Measurements from ENCODE around the gene SETX.
"Not testable (repeated sequence)": the region's sequence is repeated elsewhere in the genome, so short reads cannot be mapped to it uniquely, and the experiment has no call there.

Gene SETX

DNA sequence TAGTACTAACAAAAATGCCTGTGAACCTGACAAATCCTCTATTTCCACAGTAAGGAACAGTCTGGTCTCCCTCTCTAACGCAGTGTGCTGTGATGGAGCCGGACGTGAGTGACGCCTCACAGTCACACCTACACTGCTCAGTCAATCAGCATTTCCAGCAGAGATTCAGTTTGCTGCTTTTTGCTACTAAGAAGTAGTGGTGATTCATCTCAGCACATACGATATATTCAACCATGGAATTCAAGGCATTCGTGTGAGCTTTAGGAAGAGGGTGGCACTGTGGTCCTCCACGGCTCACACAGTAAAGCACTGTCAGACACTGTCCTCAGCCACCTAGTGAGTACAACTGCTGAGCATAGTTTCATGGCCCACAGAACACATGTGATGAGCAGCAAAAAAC lies 70.9 kb downstream of the SETX start:
- no peak for DNase-seq

DNA sequence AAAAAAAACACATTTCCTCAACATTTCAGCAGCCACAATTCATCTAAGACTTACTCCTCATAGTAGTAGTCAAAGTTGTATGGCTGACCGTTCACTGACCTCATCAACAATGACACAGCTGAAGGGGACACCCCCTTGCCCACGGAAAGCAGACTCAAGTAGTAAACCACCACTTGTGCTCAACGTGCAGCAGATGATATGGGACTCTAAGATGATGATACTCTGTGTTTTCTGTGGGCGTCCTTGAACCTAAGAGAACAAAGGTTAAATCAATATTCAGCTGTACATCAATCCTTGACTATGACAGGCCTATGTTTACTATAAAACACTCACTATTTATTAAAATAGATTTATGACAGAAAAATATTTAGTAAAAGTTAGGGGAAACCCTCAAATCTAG lies 71.6 kb downstream of the SETX start:
- no peak for DNase-seq

- no peak for DNase-seq
Observed at GRCh38 chr9:132274861-132275260, 79.9 kb downstream of the SETX start.

- DNase-seq: not testable (repeated sequence)
Observed at GRCh38 chr9:132269704-132270516, 84.9 kb downstream of the SETX start.

GRCh38 chr9:132268725-132269352 lies 85.9 kb downstream of the SETX start:
- DNase-seq: peak; percentile 68

- DNase-seq: no peak
Observed at GRCh38 chr9:132267660-132268059, 87.1 kb downstream of the SETX start.

- DNase-seq: no peak
Observed at GRCh38 chr9:132266017-132266416, 88.8 kb downstream of the SETX start.

DNA sequence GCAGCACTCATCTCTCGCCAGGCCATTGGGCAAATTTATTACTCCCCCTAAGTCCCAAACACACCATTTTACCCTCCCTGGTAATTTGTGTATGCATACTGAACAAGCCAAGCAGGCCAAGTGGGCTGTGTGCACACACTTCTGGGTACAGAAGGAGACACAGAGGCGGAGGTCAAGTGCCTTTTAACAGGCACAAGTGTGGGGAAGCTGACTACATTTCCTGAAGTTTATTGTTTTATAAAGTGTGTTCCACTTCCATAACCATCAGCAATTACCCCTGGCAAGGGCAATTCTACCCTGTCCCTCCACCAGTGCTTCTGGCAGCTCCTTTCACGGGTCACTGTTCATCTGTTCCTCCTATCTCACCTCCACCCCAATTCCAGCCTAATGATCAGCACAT lies 93.9 kb downstream of the SETX start:
- DNase-seq: peak; percentile 37

DNA sequence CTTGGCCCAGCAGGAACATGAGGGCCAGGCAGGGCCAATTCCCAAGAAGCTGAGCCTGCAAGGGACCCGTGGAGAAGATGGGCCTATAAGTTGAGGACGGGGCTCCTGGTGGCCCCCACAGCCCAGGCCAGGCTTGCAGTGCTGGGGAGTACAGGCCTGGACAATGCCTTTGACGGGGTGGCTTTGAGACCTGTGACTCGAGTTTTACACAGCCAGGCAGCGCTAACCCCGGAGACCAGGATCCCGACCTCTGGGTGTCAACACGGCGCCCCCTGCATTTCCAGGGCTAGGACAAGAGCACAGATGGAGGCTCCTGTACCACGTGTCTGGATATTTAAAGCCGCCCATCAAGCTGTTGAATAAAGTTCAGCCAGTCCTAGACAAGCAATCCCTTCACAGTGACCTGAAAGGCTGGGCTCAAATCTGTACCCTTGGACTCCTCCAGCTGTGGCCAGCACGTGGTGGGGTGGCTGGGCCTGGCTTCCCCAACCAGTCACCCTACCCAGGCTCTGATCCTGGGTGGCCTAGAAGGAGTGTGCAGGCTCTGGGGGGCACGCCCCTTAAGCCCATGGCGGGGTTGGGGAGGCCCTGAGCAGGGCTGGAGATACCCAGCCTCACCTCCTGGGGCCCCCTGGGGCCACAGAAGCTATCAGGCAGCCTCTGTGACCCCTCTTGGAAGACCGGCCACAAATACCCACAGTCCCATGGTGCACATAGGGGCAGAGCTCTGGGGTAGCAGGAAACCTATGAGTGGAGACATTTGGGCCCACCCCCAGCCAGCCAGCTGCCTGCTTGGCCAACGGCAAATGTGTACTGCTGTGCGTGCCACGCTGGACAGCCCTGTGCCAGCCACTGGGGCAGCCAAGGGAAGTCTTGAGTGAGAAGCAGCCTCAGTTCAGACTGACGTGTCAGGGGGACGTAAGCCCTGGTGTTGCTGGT lies 104.2 kb downstream of the SETX start:
- DNase-seq: no peak

- peak; percentile 31 for DNase-seq
Observed at GRCh38 chr9:132249690-132250089, 105.1 kb downstream of the SETX start.

DNA sequence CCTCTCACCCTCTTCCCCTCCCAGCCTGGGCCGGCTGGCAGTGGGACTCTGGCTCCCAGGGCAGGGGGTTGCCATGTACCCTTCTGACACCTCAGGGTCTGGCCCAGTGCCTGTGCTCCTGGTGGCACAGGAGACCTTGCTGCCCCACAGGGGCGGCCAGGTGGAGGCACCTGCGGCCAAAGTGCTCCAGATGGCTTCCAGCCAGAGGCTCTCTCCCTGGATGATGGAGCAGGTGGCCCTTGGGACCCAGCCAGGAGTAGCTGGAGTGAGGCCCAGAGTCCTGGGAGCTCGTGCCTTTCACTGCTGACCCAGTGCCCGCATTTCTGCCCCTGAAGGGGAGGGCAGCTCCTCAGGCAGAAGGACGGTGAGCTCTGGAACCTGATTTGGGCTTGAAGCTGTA lies 105.7 kb downstream of the SETX start:
- peak; percentile 30 for DNase-seq

- no peak for DNase-seq
Observed at GRCh38 chr9:132247942-132248341, 106.8 kb downstream of the SETX start.

- no peak for DNase-seq
Observed at GRCh38 chr9:132245465-132245864, 109.3 kb downstream of the SETX start.

DNA sequence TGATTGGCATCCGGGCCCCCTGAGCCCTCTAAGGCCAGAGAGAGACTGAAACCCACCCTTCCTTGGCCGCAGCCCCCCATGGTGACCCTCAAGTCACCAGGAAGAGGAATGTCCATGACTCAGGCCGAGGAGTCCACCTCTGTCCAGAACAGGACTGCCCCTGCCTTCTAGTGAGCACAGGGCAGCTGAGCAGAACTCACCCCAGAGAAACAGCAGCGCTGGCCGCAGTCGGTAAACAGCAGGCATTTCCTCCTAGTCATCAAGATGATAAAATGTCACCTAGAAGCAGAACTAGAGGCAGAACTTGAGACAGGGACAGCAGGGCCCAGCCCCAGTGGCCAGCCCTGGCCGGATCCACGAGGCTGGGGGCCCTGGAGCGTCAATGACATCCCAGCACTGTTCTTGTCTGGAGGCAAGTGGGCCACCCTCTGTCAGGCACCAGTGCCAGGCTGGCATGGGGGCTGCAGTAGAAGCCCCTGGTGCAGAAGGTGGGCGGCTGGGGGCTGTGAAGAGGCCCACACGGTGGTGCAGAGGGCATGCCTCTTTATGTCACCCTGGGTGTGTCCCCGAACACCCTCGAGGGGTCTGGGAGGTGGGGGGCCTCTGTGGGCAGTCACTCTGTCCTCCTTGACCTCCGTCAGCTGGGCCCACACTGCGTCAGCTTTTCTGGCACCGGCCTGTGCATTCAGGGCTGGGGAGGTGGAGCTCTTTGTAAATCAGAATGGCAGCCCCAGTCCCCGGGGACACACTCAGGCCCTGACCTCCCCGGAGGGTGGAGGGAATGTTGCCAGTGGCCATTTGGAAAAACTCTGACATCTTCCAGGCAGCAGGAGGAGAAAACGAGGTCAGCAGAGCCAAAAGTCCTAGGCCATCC lies 110.0 kb downstream of the SETX start:
- peak; percentile 40 for DNase-seq

DNA sequence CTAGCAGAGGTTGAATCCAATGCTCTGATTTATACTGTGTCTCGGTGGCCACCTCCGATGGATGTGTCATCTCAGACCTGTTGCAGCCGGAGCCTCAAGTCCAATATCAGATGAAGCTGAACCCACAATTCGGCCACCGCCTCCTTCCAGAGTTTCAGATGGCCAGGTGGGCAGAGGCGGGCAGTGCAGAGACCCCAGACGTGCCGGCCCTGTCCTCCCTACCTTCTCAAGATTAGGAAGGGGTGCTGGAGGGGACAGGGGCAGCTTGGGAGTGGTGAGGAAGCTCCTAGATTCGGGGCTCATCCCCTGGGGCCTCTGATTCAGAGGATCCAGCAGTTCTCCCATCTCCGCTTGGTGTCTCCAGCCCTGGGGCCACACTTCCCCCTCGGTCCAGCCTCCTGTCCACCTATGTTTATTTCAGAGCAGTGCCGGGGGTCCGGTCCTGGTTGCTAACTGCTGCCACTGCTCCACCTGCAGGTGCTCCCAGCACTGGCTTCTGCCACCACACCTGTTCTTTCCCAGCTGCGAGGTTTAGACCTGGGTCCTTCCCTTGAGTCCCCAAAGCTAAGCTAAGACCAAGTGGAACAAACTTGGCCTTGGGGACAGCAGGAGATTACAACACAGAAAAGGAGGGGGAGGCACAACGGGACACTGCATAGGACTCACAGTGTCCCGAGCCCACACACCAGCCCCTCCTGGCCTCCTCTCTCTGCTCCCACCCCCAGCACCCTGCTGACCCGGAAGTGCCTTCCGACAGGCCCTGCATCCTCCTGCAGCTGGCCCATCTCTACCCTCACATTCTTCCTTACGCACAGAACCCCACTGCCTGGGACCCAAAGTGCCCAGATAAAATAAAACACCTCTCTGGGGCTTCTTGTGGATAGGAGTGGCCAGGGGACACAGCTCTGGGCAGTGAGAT lies 111.4 kb downstream of the SETX start:
- peak; percentile 28 for DNase-seq

GRCh38 chr9:132242621-132243155 lies 112.1 kb downstream of the SETX start:
- DNase-seq: peak; percentile 23

GRCh38 chr9:132241840-132242620 lies 112.8 kb downstream of the SETX start:
- DNase-seq: peak; percentile 42

- peak; percentile 49 for DNase-seq
Observed at GRCh38 chr9:132241483-132241839, 113.3 kb downstream of the SETX start.

GRCh38 chr9:132240841-132241482 lies 113.8 kb downstream of the SETX start:
- peak; percentile 93 for DNase-seq

All from right forelimb (tissue), 1 donor.